Uterus (tissue), 2 donors: ENCODE data around the gene ELOF1.

Experiments used
- CTCF ChIP-seq, 4 experiments: fragments of 200-600 bp in 2 of 4; fragments of 450-650 bp in 2 of 4; sonication (generic) in 2 of 4; IDR thresholded peaks; one replicate each; pipeline ENCODE4 v1.5.1; 2016 to 2019; ENCODE audit warnings: antibody characterized with exemption in 4 of 4, mild to moderate bottlenecking in 2 of 4, moderate library complexity in 1 of 4
- POLR2A ChIP-seq, 2 donors: fragments of 450-650 bp; IDR thresholded peaks; one replicate each; pipeline ENCODE4 v1.6.1; 2016; ENCODE audit warnings: antibody characterized with exemption in 2 of 2, mild to moderate bottlenecking in 1 of 2, moderate library complexity in 1 of 2

- TF ChIP-seq CTCF (IDR thresholded peaks at IDR 0.05): no peak
- no peak for TF ChIP-seq POLR2A (IDR thresholded peaks at IDR 0.05)
Measured at GRCh38 chr19:11576227-11576626, 17.2 kb upstream of the ELOF1 start.
